GM21360 (cell line): ENCODE measurements around the gene NUDCD3.

Experiments
- ATAC-seq: cut with Tn5 transposase; IDR thresholded peaks from one replicate; pipeline ENCODE4 v1.9.1; 2021; ENCODE audit warnings: mild to moderate bottlenecking, moderate library complexity; ENCODE audit not compliant: unreplicated experiment

Gene NUDCD3

GRCh38 chr7:44372560-44373417, 117.7 kb downstream of the NUDCD3 start:
- ATAC-seq: no peak

- no peak for ATAC-seq
These were observed 121.6 kb downstream of the NUDCD3 start for GRCh38 chr7:44368885-44369284.

GRCh38 chr7:44368455-44368854, 122.0 kb downstream of the NUDCD3 start:
- ATAC-seq: no peak

GRCh38 chr7:44367475-44368043, 122.9 kb downstream of the NUDCD3 start:
- no peak for ATAC-seq

GRCh38 chr7:44366986-44367385, 123.5 kb downstream of the NUDCD3 start:
- no peak for ATAC-seq

- ATAC-seq: no peak
These were observed 136.8 kb downstream of the NUDCD3 start for GRCh38 chr7:44353668-44354067.

- ATAC-seq: no peak
These were observed 141.3 kb downstream of the NUDCD3 start for GRCh38 chr7:44348851-44349781.

- no peak for ATAC-seq
These were observed 142.2 kb downstream of the NUDCD3 start for GRCh38 chr7:44348300-44348699.

- no peak for ATAC-seq
These were observed 142.8 kb downstream of the NUDCD3 start for GRCh38 chr7:44347546-44348114.

GRCh38 chr7:44346063-44346462, 144.4 kb downstream of the NUDCD3 start:
- no peak for ATAC-seq

- no peak for ATAC-seq
These were observed 149.1 kb downstream of the NUDCD3 start for GRCh38 chr7:44341401-44341800.

- no peak for ATAC-seq
These were observed 151.9 kb downstream of the NUDCD3 start for GRCh38 chr7:44338600-44338999.

- no peak for ATAC-seq
These were observed 154.0 kb downstream of the NUDCD3 start for GRCh38 chr7:44336491-44336890.

GRCh38 chr7:44335184-44335583, 155.3 kb downstream of the NUDCD3 start:
- ATAC-seq: no peak

- ATAC-seq: no peak
These were observed 155.7 kb downstream of the NUDCD3 start for GRCh38 chr7:44334734-44335097.

GRCh38 chr7:44333911-44334733, 156.3 kb downstream of the NUDCD3 start:
- ATAC-seq: no peak

GRCh38 chr7:44331682-44332081, 158.8 kb downstream of the NUDCD3 start:
- ATAC-seq: no peak

GRCh38 chr7:44330331-44330730, 160.1 kb downstream of the NUDCD3 start:
- no peak for ATAC-seq

GRCh38 chr7:44329888-44330287, 160.6 kb downstream of the NUDCD3 start:
- no peak for ATAC-seq
